HG02623 (cell line): ENCODE results near the gene EIF4G3.
"Not testable (repeated sequence)": the region's sequence is repeated elsewhere in the genome, so short reads cannot be mapped to it uniquely, and the experiment has no call there.

Experiments
- ATAC-seq: cut with Tn5 transposase; IDR thresholded peaks from one replicate; pipeline ENCODE4 v1.9.1; 2021; ENCODE audit warnings: moderate library complexity; ENCODE audit not compliant: unreplicated experiment

EIF4G3 gene

DNA sequence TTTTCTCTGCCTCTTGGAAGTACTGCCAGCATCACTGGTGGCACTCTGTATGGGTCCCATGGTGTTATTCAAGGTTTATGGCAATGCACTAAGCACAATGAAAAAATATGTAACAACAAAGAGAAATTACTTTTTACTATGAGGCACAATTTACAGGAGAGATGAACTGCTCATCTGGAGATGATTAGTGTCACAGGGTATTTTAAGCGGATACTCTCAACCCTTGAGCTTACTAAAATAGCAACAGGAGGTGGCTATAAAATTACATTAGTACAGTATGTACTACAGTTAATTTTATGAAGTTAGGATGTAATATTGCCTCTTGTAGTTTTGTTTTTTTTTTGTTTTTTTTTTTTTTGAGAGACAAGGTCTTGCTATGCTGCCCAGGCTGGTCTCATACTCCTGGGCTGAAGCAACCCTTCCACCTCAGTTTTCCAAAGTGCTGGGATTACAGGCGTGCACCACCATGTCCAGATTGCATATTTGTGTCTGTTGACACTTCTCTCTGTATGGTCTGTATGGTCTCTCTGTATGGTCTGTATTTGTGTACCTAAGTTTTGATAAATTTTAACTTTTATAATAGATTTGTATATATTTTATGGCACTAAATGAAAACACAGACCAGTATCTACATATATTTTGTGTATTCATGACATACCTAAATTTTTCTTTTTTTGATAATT lies 214.0 kb downstream of the EIF4G3 start:
- no peak for ATAC-seq

DNA sequence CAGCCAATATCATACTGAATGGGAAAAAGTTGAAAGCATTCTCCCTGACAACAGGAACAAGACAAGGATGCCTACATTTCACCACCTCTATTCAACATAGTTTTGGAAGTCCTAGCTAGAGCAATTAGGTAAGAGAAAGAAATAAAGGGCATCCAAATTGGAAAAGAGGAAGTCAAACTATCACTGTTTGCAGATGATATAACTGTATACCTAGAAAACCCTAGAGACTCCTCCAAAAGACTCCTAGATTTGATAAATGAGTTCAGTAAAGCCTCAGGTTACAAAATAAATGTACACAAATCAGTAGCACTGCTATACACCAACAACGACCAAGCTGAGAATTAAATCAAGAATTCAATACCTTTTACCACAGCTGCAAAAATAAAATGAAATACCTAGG lies 218.3 kb downstream of the EIF4G3 start:
- ATAC-seq: no peak

DNA sequence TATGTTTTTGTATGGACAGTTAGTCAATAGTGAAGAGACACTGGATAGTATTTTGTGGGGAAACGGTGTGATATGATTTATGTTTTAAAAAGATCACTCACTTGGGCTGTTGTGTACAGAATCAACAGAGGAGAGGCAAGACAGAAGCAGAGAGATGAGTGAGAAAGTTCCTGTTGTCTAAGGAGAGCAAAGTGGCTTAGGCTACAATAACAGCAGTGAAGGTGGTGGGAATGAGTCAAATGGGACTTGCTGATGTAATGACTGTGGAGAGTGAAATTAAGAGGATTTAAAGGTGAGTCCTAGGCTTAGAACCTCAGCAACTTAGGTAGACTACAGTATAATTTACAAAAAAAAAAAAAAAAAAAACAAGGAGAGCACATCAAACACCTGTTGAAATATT lies 220.4 kb downstream of the EIF4G3 start:
- ATAC-seq: no peak

DNA sequence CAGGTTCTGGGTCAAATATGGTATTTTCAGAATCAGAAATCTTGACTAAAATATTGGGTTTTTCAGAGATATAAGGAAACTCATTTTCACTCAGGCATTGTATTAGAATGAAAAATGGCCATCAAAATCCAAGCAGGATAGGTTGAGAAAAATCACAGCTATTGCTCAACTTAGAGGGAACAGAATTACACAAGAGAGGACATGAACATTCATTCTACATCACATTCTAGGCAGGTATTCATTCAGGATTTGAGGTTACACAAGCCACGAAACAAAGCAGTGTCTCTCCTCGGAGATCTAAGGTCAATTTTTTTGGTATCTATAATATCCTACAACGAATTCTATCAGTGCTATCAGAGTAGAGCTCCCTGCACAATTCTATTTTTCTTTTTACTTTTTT lies 226.0 kb downstream of the EIF4G3 start:
- no peak for ATAC-seq

DNA sequence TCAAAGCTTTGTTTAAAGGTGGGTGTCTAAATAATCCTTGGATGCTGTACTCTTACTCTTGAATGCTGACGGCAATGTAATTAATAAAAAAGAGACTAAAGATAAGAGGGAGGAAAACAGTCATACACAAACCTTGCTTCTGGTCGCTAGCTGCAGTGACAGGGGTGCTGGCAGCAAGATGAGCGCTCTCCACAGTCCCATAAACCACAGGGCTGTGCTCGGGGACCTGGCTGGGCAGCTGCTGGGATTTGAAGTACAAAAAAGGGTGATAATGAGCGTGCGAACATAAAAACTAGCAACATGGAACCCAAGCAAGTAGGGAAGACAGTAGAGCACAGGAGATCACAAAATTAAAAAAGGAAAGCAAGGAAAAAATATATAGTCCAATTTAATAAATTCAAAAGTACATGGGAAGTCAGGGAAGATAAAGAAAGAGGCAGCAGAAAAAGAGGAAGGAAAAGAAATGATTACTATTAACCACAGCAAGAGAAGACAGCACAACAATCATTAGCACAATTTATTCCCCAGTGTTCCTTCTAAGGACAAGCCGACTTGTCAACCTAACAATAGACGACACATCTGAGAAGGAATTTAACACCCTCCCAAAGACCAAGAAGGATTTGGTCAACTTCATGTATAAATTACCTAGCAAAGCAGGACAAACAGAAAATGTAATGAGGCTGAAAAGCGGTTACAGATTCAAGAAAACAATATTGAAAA lies 226.7 kb downstream of the EIF4G3 start:
- no peak for ATAC-seq

DNA sequence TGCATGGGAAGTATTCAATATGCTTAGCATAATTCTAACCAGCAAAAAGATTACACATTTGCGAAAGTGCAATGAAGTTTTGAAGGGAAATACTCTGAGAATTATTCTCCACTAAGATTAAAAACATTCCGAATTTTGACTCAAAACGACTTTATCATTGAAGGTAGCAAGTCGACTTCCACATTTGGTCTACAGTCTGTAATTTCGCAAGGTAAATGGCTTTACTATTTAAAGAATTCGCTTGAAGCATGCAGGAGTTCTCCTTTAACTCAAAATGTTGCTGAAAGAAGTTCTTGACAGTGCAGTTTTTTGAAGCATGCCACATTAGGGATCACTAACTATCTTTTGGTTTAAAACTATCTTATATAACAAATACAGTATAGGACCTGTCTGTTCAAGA lies 228.6 kb downstream of the EIF4G3 start:
- ATAC-seq: no peak

DNA sequence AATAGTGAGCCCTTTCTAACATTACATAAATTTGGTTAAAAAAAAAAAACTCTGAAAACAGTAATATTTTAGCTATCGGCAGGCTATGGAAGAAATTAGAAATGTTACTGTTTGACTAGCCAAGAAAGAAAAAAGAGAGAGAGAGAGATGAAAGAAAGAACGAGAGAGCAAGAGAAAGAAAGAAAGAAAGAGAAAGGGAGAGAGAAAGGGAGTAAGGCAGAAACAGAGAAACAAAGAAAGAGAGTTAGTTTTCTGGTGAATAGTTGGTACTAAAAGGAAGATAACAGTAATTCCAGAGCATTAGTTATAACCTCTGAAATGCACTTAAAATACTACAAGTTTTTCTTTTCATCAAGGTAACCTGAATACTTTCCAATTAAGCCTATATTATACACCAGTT lies 229.3 kb downstream of the EIF4G3 start:
- no peak for ATAC-seq

DNA sequence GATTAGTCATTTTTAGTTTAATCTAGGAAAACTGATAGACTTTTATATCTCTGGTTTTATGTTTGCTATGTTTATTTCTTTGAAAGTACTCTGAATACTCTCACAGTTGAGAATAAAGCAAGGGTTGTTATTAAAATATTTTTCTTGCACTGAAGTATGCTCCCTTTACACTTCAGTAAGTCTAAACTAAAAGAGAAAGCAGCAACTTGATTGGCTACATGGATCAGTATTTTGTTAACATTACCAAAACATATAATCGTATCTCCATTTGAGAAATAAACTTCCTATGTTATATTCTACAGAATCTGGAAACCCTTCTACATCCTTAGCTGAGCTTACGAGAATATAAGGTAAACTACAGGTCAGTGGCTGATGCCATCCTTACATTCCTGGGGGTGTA lies 240.1 kb downstream of the EIF4G3 start:
- ATAC-seq: no peak

DNA sequence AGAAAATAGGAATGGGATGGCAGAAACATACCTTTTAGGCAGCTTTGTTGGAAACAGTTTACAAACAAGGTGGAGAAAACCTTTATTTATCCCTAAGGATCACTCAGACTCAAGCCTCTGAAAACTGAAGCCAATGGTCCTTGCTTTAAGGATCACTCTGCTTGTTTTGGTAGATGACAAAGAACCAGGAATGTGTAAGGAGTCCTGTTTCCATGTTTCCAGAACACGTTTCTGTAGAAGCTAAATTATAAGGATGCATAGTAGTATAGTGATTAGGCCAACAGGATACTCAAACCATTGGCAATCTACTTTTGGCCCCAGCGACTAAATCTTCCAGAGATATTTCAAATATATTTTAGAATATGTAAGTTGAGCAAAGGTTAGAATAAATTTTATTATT lies 240.5 kb downstream of the EIF4G3 start:
- ATAC-seq: no peak

DNA sequence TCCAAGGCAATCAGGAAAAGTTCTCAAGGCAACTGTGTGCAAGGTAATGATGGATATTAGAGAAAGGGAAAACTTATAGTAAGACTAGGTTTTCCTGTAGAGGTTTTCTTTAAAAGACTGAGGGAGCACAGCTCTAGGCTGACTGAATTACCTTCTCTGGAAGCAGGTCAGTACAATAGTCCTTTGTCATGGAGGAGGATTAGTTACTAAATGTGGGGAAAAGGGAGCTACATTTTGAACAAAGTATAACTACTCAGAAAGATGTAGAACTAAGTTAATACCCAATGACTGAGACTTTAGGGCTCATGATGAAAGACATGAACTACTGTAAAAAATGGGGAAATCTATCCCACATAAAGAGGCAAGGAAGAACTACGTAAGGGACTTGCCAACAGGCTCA lies 241.0 kb downstream of the EIF4G3 start:
- no peak for ATAC-seq

DNA sequence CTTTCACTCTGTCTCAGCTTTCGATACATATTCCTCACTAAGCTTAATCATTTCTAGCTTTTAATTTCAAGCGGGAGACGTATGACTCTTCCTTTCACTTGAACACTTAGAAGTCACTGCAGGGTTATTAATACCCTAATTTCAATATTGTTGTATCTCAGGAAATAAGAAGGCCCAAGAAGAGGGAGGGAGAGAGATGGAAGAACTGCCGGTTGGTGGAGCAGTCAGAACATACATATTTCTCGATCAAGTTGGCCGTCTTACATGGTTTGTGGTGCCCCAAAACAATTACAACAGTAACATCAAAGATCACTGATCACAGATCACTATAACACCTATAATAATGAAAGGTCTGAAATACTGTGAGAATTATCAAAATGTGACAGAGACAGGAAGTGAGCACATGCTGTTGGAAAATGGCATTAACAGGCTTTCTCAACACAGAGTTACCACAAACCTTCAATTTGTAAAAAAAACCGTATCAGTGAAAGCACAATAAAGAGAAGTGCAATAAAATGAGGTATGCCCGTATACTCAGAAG lies 244.2 kb downstream of the EIF4G3 start:
- ATAC-seq: no peak

DNA sequence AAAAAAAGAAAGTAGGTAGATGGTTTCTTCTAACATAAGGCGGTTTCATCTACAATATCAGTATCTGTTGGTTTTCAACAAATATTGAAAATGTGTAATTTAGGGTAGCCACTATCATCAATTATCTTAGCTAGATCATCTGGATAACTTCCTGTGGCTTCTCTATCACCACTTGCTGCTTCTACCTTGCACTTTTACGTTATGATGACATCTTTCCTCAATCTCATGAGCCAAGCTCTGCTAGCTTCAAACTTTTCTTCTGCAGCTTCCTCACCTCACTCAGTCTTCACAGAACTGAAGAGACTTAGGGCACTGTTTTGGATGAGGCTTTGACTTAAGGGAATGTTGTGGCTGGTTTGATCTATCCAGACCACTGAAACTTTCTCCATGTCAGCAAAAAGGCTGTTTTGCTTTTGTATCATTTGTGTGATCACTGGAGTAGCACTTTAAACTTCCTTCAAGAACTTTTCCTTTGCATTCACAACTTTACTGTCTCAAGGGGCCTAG lies 244.7 kb downstream of the EIF4G3 start:
- no peak for ATAC-seq

DNA sequence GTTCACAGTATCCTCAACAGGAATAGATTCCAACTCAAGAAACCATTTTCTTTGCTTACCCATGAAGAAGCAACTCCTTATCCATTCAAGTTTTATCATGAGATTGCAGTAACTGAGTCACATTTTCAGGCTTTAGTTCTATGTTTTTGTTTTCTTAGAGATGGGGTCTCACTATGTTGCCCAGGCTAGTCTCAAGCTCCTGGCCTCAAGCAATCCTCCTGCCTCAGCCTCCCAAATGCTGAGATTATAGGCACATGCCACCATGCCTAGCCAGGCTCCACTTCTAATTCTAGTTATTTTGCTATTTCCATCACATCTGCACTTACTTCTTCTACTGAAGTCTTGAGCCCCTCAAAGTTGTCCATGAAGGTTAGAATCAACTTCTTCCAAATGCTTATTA lies 246.3 kb downstream of the EIF4G3 start:
- ATAC-seq: no peak

DNA sequence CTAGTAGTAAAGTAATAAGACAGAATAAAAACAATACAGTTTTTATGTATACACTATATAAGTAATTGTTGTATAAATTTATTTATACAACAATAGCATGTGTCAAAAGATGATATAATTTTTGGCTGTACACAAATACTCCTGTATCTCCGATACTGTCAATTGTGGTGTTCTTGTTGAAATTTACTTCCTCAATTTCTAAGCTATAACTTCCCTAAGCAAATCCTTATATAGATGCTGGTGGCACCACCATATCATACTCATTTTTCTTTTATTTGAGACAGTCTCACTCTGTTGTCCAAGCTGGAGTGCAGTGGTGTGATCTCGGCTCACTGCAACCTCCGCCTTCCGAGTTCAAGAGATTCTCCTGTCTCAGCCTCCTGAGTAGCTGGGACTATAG lies 248.6 kb downstream of the EIF4G3 start:
- ATAC-seq: no peak

DNA sequence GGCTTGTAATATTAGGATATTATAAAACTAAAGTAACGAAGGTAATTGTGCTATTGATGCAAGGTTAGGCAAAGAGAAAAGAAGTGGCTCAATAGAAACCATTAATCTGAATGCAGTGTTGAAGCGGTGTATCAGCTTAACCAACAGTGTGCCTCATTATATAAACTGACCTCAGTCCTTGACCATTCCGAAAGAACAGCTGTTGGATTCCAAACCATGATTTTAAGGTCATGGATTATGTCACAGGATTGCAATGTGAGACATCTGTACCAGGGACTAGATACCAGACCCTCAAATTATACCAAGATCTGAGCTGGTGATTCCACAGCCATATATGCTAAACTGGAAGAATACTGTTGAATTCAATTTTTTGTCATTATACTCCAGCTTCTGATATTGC lies 255.4 kb downstream of the EIF4G3 start:
- ATAC-seq: no peak

DNA sequence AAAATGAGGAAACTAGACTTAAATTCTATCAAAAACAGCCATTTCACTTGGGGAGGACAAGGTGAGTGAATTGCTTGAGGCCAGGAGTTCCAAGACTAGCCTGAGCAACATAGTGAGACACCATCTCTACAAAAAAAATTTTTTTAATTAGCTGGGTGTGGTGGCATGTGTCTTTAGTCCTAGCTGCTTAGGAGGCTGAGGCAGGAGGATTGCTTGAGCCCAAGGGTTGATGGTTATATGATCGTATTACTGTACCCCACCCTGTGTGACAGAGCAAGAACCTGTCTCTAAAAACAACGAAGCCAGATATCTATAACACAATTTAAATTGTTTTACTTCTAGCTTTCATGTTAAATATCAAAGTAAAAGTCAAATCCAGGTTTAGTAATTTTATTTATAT lies 263.5 kb downstream of the EIF4G3 start:
- no peak for ATAC-seq

DNA sequence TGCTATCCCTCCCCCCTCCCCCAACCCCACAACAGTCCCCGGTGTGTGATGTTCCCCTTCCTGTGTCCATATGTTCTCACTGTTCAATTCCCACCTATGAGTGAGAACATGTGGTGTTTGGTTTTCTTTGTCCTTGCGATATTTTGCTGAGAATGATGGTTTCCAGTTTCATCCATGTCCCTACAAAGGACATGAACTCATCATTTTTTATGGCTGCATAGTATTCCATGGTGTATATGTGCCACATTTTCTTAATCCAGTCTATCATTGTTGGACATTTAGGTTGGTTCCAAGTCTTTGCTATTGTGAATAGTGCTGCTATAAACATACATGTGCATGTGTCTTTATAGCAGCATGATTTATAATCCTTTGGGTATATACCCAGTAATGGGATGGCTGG lies 269.2 kb downstream of the EIF4G3 start:
- not testable (repeated sequence) for ATAC-seq

DNA sequence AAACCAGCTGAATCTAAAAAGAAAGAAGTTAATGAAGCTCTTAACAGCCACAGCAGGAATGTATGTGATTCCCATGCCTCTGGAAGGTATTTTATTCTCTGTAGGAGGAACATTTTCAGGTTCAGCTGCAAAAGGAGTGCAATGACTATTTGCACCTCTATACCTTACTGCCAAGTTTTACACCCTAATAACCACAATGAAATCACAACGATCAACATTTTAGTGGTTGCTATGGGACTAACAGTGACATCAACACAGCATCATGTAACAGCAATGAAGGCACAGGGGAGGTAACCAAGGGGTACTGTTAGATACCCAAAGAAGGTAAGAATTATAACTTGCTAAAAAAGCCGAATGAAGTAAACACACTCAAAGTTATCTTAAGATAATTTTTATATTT lies 273.3 kb downstream of the EIF4G3 start:
- ATAC-seq: no peak

DNA sequence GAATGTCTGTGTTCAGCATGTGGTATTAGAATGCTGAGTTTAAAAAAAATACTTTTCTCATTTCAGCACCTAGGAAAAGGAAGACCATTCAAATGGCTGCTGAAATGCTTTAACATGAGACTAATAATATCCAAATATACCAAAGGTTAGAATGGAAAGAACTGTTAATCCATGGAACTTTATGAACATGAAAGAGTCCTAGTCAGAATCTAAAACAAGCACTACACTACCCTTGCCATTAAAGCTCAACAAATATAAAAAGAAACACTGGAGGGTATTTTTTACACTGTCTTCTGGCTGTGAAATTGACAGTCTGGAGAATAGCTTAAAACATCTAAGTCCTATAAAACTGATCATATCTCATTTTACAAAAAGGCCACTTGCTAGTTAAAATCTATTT lies 276.6 kb downstream of the EIF4G3 start:
- ATAC-seq: no peak

DNA sequence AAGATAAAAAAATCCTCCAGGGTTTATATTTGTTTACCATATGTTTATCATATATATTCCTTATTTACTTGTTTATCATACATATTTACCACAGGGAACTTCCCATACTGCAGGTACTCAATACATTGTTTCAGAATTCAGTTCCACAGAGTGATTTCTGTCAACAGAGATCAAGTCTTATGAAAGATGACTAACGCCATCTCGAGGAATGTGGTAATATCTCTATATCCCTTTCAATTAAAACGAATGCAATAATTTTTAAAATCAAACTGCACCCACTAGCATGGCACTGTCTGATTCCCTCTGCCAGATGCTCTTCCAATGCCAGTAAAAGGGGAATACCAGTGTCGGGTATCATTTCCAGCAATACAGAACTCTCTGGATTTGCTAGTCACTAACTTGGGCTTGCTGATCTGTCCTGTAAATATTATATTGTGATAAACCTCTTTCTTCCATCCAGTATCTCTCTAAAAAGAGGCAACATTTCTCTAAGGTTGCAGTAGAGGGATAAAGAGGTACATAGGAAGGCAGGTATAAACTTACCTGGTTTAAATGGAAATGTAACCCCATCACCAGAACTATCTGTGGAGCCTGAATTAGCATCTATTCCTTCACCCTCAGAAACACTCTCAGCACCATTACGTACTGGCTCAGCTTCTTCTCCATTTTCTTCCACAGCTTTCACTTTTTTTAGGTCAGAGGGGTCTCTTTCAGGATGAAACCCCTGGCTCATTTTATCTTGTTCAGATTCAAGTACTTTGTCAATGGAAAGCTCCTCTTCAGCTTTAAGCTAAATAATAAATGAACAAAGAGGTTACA lies 277.3 kb downstream of the EIF4G3 start:
- no peak for ATAC-seq

DNA sequence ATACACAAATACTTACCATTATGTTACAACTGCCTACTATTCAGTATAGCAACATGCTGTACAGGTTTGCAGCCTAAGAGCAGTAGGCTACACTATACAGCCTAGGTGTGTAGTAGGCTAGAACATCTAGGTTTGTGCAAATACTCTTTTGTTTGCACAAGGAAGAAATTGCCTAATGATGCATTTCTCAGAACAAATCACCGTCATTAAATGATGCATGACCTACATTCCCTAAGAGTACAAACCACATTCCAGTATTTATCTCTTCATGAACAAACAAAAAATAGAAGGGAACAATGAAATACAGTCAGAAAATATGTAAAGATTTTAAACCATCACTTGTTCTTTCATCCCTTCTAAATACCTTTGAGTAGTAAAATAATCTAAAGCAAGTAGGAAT lies 279.9 kb downstream of the EIF4G3 start:
- ATAC-seq: no peak

DNA sequence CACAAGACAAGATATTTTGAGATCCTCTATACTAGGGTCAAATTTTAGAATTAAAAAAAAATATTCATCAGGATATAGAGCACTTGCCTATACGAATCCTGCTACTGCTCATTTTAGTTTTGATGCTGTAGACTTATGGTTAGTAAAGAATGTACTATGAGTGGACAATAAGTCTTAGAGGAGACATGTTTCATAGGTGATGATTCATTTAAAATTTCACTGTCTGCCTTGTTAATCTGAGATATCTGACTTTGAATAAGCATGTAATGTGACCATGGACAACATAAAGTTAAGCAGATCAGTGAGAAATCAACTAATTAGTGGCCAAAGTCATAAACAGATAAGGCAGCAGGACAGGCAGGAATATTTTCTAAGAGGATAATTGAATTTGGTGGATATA lies 282.8 kb downstream of the EIF4G3 start:
- no peak for ATAC-seq
